RKO (cell line): ENCODE data around the gene SLX9.

Experiments used
- DNase-seq: peaks from one replicate; pipeline ENCODE4 v3.0.0-alpha.2; 2016; ENCODE audit warnings: low spot score

SLX9 gene

GRCh38 chr21:44939532-44940115 lies at the start of gene SLX9:
Gene SLX9, plus strand, starts transcription at chr21:44940029. Its CDS starts 29 bp downstream, at chr21:44940058.
- peak; percentile 82 for DNase-seq

GRCh38 chr21:44890338-44890931 lies 49.4 kb upstream of the SLX9 start:
- DNase-seq: no peak

GRCh38 chr21:44890961-44891541 lies 48.8 kb upstream of the SLX9 start:
- DNase-seq: no peak

- DNase-seq: no peak
These were observed 48.2 kb upstream of the SLX9 start for GRCh38 chr21:44891631-44892031.

GRCh38 chr21:44892095-44892494 lies 47.7 kb upstream of the SLX9 start:
- DNase-seq: no peak

- DNase-seq: peak; percentile 43
These were observed 47.1 kb upstream of the SLX9 start for GRCh38 chr21:44892536-44893277.

- DNase-seq: no peak
These were observed 46.6 kb upstream of the SLX9 start for GRCh38 chr21:44893278-44893556.

- no peak for DNase-seq
These were observed 45.7 kb upstream of the SLX9 start for GRCh38 chr21:44893948-44894656.

GRCh38 chr21:44894687-44895302 lies 45.0 kb upstream of the SLX9 start:
- no peak for DNase-seq

GRCh38 chr21:44895859-44896258 lies 44.0 kb upstream of the SLX9 start:
- no peak for DNase-seq

GRCh38 chr21:44896561-44897286 lies 43.1 kb upstream of the SLX9 start:
- no peak for DNase-seq

GRCh38 chr21:44897326-44898010 lies 42.4 kb upstream of the SLX9 start:
- no peak for DNase-seq

GRCh38 chr21:44898011-44898488 lies 41.8 kb upstream of the SLX9 start:
- no peak for DNase-seq

GRCh38 chr21:44898851-44899767 lies 40.7 kb upstream of the SLX9 start:
- no peak for DNase-seq

- no peak for DNase-seq
These were observed 39.9 kb upstream of the SLX9 start for GRCh38 chr21:44899768-44900558.

- no peak for DNase-seq
These were observed 39.1 kb upstream of the SLX9 start for GRCh38 chr21:44900559-44901251.

GRCh38 chr21:44901391-44902074 lies 38.3 kb upstream of the SLX9 start:
- DNase-seq: no peak
